ENCODE measurements around the gene SEMA5A.

DNA sequence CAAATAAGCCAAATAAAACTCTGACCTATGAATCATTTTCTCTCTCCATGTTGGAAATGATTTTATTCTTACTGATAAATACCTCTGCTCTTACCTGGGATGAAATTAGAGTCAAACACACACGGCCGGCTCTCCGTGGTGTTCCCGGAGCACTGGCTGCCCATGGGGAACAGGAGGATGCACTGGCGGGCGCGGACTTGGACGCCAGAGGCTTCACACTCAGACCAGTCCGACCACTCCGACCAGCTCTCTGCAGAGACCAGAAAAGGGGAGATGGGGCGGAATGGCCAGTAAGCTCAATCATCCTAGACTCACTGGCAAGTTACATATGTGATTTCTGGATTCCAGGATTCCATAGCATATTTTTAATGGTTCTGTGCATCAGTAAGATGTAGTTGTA is 494.1 kb downstream of the SEMA5A start:
- TF ChIP-seq SIRT6 (IDR thresholded peaks at IDR 0.05; ENCODE audit: low read length): no peak
- TF ChIP-seq RNF2 (IDR thresholded peaks at IDR 0.05; ENCODE audit: borderline replicate concordance, low read depth, low read length, missing control alignments, poor library complexity, severe bottlenecking): no peak
- no peak for TF ChIP-seq SRF (IDR thresholded peaks at IDR 0.05; ENCODE audit: low read depth, low read length)
- TF ChIP-seq, protein P1, sequence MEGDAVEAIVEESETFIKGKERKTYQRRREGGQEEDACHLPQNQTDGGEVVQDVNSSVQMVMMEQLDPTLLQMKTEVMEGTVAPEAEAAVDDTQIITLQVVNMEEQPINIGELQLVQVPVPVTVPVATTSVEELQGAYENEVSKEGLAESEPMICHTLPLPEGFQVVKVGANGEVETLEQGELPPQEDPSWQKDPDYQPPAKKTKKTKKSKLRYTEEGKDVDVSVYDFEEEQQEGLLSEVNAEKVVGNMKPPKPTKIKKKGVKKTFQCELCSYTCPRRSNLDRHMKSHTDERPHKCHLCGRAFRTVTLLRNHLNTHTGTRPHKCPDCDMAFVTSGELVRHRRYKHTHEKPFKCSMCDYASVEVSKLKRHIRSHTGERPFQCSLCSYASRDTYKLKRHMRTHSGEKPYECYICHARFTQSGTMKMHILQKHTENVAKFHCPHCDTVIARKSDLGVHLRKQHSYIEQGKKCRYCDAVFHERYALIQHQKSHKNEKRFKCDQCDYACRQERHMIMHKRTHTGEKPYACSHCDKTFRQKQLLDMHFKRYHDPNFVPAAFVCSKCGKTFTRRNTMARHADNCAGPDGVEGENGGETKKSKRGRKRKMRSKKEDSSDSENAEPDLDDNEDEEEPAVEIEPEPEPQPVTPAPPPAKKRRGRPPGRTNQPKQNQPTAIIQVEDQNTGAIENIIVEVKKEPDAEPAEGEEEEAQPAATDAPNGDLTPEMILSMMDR (IDR thresholded peaks at IDR 0.05; ENCODE audit: control extremely low read depth in 1 of 3, insufficient read depth in 1 of 3, low read depth in 1 of 3, low read length in 3 of 3): no peak
- TF ChIP-seq CEBPB (IDR thresholded peaks at IDR 0.05; ENCODE audit: low read depth, low read length): no peak
- no peak for TF ChIP-seq TAF1 (IDR thresholded peaks at IDR 0.05; ENCODE audit: low read depth, low read length)
- TF ChIP-seq EZH2 (IDR thresholded peaks at IDR 0.05; ENCODE audit: low read depth, low read length, severe bottlenecking): no peak

Measured in H1 (cell line).